GM18508 (cell line): ENCODE data around the gene FEM1C.
"Not testable (repeated sequence)": the region's sequence is repeated elsewhere in the genome, so short reads cannot be mapped to it uniquely, and the experiment has no call there.

Source experiments
- ATAC-seq: cut with Tn5 transposase; IDR thresholded peaks from one replicate; pipeline ENCODE4 v1.9.1; 2021; ENCODE audit warnings: moderate number of reproducible peaks; ENCODE audit not compliant: insufficient read depth, unreplicated experiment

Gene FEM1C

GRCh38 chr5:115480900-115481299, 63.7 kb downstream of the FEM1C start:
- ATAC-seq = no peak

GRCh38 chr5:115480271-115480670, 64.3 kb downstream of the FEM1C start:
- peak; percentile 45 for ATAC-seq

GRCh38 chr5:115479166-115479873, 65.3 kb downstream of the FEM1C start:
- ATAC-seq = not testable (repeated sequence)

GRCh38 chr5:115478281-115478680, 66.3 kb downstream of the FEM1C start:
- ATAC-seq = no peak

GRCh38 chr5:115477581-115477980, 67.0 kb downstream of the FEM1C start:
- ATAC-seq = no peak

- ATAC-seq = no peak
Measured at GRCh38 chr5:115475788-115476187, 68.8 kb downstream of the FEM1C start.

- no peak for ATAC-seq
Measured at GRCh38 chr5:115472271-115473025, 72.1 kb downstream of the FEM1C start.

GRCh38 chr5:115471345-115472063, 73.1 kb downstream of the FEM1C start:
- no peak for ATAC-seq

- no peak for ATAC-seq
Measured at GRCh38 chr5:115470921-115471320, 73.7 kb downstream of the FEM1C start.
